SU-DHL-6 (cell line): Measurements from ENCODE around the gene TTN.

Experiments used
- CTCF ChIP-seq: fragments of 200-600 bp; sonication (generic); IDR thresholded peaks from one replicate; pipeline ENCODE4 v1.5.1; 2017; ENCODE audit warnings: antibody characterized with exemption, mild to moderate bottlenecking, low read length, moderate library complexity; ENCODE audit not compliant: insufficient read depth, poor library complexity, severe bottlenecking
- EZH2phosphoT487 ChIP-seq: fragments of 200-600 bp; sonication (generic), shearing (Covaris generic); conservative IDR thresholded peaks from 2 replicates; pipeline ENCODE4 v1.6.1; 2018; ENCODE audit warnings: mild to moderate bottlenecking, antibody characterized with exemption, low read length, moderate library complexity, mixed read lengths

GRCh38 chr2:178805457-178805856 lies 1.8 kb downstream of the TTN start:
- TF ChIP-seq CTCF (no peak), EZH2phosphoT487 (no peak)
